Adrenal gland (tissue), 5 donors: ENCODE measurements around the gene HSPA12B.

Source experiments
- POLR2A ChIP-seq, 2 donors: fragments of 450-650 bp; IDR thresholded peaks; one replicate each; pipeline ENCODE4 v1.6.1; 2017; ENCODE audit warnings: antibody characterized with exemption in 2 of 2, mild to moderate bottlenecking in 2 of 2, moderate library complexity in 1 of 2
- TF ChIP-seq, protein P1 (sequence below), 6 experiments: fragments of 450-650 bp in 4 of 6; fragments of 200-600 bp in 2 of 6; sonication (generic) in 1 of 6; IDR thresholded peaks; 1 replicate in 5 of 6; 2 replicates in 1 of 6; pipeline versions ENCODE4 v1.5.1 to v1.8.0; 2016 to 2021; ENCODE audit warnings: antibody characterized with exemption in 6 of 6, mild to moderate bottlenecking in 2 of 6, moderate library complexity in 1 of 6
- donor health status: DM: no; HTN: no; CAD: no.

- TF ChIP-seq, protein P1, sequence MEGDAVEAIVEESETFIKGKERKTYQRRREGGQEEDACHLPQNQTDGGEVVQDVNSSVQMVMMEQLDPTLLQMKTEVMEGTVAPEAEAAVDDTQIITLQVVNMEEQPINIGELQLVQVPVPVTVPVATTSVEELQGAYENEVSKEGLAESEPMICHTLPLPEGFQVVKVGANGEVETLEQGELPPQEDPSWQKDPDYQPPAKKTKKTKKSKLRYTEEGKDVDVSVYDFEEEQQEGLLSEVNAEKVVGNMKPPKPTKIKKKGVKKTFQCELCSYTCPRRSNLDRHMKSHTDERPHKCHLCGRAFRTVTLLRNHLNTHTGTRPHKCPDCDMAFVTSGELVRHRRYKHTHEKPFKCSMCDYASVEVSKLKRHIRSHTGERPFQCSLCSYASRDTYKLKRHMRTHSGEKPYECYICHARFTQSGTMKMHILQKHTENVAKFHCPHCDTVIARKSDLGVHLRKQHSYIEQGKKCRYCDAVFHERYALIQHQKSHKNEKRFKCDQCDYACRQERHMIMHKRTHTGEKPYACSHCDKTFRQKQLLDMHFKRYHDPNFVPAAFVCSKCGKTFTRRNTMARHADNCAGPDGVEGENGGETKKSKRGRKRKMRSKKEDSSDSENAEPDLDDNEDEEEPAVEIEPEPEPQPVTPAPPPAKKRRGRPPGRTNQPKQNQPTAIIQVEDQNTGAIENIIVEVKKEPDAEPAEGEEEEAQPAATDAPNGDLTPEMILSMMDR (IDR thresholded peaks at IDR 0.05), result peak in 3 of 6 experiments; percentile 24 to 37 (median 33)
- TF ChIP-seq POLR2A (IDR thresholded peaks at IDR 0.05), result no peak
Observed at GRCh38 chr20:3696200-3696599, 36.3 kb upstream of the HSPA12B start.
